Measurements from ENCODE around the gene TPM1.
A peak's percentile ranks its signal among the peaks of the same experiment; 100 is the strongest.
"Not testable (repeated sequence)": the region's sequence is repeated elsewhere in the genome, so short reads cannot be mapped to it uniquely, and the experiment has no call there.

Gene TPM1

GRCh38 chr15:63075984-63076713, 33.6 kb downstream of the TPM1 start:
- no peak for DNase-seq

GRCh38 chr15:63076714-63077046, 34.1 kb downstream of the TPM1 start:
- no peak for DNase-seq

- DNase-seq, result no peak
Observed at GRCh38 chr15:63077952-63078351, 35.4 kb downstream of the TPM1 start.

- DNase-seq, result peak; percentile 38
Observed at GRCh38 chr15:63079947-63080626, 37.5 kb downstream of the TPM1 start.

GRCh38 chr15:63080634-63081250, 38.2 kb downstream of the TPM1 start:
- DNase-seq, result no peak

- no peak for DNase-seq
Observed at GRCh38 chr15:63082366-63082765, 39.8 kb downstream of the TPM1 start.

- DNase-seq, result no peak
Observed at GRCh38 chr15:63083044-63083443, 40.5 kb downstream of the TPM1 start.

- no peak for DNase-seq
Observed at GRCh38 chr15:63083541-63083940, 41.0 kb downstream of the TPM1 start.

- no peak for DNase-seq
Observed at GRCh38 chr15:63084806-63085205, 42.3 kb downstream of the TPM1 start.

GRCh38 chr15:63085289-63085688, 42.7 kb downstream of the TPM1 start:
- DNase-seq, result no peak

- peak; percentile 26 for DNase-seq
Observed at GRCh38 chr15:63086271-63086670, 43.7 kb downstream of the TPM1 start.

- DNase-seq, result no peak
Observed at GRCh38 chr15:63086947-63087346, 44.4 kb downstream of the TPM1 start.

GRCh38 chr15:63088533-63089245, 46.1 kb downstream of the TPM1 start:
- no peak for DNase-seq

GRCh38 chr15:63089260-63090043, 46.9 kb downstream of the TPM1 start:
- peak; percentile 59 for DNase-seq

- DNase-seq, result no peak
Observed at GRCh38 chr15:63090472-63090871, 47.9 kb downstream of the TPM1 start.

- no peak for DNase-seq
Observed at GRCh38 chr15:63090887-63091286, 48.3 kb downstream of the TPM1 start.

GRCh38 chr15:63091679-63092446, 49.3 kb downstream of the TPM1 start:
- DNase-seq, result no peak

GRCh38 chr15:63093486-63094205, 51.1 kb downstream of the TPM1 start:
- peak; percentile 73 for DNase-seq

- DNase-seq, result peak; percentile 66
Observed at GRCh38 chr15:63094495-63094931, 52.0 kb downstream of the TPM1 start.

- no peak for DNase-seq
Observed at GRCh38 chr15:63096178-63096577, 53.6 kb downstream of the TPM1 start.

- not testable (repeated sequence) for DNase-seq
Observed at GRCh38 chr15:63098901-63099300, 56.4 kb downstream of the TPM1 start.

Data from kidney glomerular epithelial cell (primary cell).